NCI-H2029 treated with DMSO at 0.1 percent for 48 hours (cell line): ENCODE data around the gene MSH5.
"Not testable (repeated sequence)": the region's sequence is repeated elsewhere in the genome, so short reads cannot be mapped to it uniquely, and the experiment has no call there.

ENCODE experiments used
- DNase-seq: peaks from one replicate; lab custom pipeline; 2025; lab: John Stamatoyannopoulos, UW

The MSH5 gene

DNA sequence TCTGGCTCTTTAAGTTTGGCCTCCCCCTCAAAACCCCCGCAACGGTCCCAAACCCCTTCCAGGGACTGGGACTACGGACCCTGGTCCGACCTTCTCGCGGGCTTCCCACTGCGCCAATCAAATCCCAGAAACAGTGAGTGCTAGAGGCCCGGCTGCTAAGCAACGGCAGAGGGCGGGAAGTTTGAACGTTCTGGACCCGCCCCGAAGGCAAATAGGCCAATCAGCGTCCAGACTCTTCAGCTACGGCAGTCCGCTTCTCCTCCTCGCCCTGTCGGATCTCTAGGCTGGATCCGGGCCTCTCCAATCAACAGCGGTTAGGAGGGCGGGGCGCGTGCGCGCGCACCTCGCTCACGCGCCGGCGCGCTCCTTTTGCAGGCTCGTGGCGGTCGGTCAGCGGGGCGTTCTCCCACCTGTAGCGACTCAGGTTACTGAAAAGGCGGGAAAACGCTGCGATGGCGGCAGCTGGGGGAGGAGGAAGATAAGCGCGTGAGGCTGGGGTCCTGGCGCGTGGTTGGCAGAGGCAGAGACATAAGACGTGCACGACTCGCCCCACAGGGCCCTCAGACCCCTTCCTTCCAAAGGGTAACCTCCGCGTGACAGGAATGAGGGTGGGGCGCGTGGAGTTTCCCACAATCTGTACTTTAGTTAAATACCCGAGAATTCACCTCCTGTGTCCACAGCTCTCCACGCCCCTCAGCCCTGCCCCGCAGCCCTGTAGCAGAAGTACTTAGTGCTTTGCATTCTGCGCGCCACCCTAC is at the start of gene MSH5:
TSS of gene MSH5 (plus strand) at position 367 of the 758 bp plus-strand sequence. CDS start 462 bp downstream, outside the sequence.
- peak; percentile 98 for DNase-seq

DNA sequence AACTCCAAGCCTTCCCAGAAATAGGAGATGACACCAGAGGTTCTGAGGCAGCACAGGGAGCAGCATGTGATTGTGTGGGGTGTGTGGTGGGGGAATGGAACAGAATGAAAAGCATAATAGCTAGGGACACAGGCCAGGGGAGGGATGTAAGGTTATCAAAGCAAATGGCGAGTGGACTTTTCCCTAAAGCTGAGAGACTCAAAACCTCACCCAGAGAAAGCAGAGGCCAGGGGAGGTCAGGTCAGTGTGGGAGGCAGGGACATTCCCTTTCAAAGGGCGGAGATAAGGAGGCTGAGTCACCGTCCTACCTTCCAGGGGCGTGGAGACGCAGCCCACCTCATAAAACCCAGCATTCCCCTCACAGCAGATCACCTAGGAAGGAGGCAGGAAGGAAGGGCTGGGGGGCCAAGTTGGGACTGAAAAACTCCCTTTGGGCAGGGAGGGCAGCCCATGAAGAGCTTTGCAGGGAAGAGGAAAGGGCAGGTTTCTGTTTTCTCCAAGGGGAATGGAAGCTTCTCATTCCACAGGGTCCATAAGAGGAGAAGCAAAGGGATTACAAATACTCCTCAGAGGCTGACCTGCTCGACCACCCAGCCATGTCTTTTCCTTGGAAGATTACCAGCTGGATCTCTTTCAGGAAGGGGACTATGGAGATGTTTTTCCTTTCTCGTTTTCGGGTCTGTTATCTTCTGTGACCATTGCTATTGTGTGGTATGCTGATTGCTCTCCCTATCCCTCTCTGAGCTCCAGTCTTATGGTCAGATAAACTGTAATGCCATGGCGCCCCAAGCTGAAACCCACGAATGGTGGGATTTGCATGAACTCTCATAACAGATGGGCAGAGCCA is 49.4 kb upstream of the MSH5 start:
- no peak for DNase-seq

DNA sequence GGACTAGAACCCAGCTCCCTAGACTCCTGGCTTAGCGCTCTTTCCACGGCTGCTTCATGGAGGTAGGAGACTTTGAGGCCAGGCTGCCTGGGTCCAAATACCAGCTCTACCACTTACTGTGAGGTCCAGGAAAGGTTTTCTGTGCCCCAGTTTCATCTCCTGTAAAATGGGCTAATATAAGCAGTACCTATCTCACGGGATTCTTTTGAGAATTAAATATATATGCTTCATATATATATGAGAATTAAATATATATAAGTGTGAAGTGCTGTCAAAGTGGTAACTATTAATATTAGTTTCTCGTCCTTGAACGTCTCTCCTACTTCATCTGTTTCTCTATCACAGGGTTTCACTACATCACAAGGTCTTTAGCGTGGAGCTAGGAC is 48.7 kb upstream of the MSH5 start:
- DNase-seq, result no peak

DNA sequence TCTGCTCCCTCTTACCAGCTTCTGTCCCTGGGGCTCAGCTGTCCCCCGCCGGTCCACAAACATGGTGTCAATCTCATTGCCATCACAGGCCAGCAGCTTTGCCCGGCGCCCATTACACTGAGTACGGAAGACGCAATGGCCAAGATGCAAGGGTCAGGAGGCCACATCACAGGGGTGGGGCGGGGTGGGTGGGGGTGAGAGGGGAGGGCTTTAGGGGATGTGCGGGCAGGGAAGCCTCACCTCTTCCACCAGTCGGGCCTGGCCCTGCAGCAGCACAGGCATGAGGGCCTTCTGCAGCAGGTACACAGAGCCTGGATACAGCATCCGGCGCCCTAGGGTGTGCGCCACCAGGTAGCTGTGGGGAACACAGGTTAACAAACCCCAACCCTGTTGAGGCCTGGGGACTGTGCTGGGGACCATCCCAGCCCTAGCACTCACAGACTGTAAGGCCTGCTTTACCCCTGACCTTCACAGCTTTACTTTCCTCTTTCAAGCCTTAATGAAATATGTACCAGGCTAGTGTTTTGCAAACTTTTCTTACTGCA is 48.2 kb upstream of the MSH5 start:
- no peak for DNase-seq

DNA sequence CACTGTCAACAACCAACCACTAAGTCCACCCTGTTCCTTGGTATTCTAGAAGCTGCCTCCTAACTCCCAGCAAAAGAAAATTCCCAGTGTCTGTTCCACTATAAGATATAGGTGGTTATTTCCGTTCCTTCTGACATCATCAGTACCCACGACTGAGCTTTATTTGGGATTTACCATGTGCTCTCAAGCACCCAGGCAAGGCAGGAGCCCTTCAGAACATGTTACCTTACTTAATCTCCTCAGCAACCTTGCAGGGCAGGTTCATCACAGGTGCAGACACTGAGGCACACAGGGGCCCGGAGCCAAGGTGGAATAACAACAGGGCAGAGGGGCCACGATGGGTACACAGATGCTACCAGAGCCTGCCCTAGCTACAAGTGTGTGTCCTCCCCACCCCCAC is 47.5 kb upstream of the MSH5 start:
- no peak for DNase-seq

DNA sequence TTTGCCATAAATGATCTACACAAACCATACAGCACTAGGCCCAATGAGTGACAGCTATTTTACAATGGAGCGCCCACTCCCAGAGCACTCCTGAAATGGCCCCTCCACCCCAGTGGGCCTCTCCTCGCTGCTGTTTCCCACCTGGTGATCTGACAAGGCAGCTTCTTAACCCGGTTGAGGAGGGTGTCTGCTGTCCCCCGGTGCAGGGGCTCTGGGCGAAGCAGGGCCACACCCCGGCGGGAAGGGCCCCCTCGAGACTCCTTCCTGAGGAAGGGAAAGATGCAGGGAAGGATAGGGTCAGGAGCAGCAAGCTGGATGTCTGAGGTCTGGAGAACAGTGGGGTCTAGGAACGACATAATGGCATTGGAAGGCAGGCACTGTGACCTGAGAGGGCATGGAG is 46.9 kb upstream of the MSH5 start:
- no peak for DNase-seq

DNA sequence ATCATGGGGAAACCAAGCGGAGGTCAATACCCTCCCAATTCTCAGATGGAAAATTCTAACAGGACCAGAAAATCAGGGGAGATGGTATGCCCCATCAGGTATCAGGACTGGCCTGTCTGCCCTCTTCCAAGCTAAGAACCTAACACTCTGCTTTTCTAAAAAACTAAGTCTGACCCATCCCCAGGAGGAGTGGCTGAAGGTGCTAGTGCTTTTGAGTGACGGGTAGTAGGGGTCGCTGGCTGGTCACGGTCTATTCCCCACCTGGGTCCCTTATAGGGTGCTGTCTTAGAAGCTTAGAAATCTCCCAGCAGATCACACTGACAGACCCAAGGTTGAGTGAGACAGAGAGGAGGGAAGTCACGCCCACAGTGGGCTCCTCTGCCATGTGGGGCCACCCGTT is 46.3 kb upstream of the MSH5 start:
- no peak for DNase-seq

DNA sequence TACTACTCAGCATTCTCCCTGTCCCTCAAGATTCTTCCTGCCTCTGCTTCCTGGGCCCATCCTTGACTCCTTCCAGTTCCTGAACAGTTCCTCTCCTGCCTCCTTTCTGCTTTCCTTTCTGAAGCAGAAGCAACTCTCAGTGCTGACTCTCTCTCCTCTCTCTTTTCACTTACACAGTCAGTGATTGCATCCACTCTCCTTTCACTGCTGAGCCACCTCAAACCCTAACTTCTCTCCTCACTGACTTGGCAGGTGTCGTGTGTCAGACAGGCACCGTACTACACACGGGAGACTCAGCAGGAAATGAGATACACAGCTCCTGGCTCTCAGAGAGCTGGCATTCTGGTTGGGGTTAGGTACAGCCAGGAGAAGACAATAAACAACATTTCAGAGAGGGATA is 42.2 kb upstream of the MSH5 start:
- DNase-seq, result peak; percentile 13

DNA sequence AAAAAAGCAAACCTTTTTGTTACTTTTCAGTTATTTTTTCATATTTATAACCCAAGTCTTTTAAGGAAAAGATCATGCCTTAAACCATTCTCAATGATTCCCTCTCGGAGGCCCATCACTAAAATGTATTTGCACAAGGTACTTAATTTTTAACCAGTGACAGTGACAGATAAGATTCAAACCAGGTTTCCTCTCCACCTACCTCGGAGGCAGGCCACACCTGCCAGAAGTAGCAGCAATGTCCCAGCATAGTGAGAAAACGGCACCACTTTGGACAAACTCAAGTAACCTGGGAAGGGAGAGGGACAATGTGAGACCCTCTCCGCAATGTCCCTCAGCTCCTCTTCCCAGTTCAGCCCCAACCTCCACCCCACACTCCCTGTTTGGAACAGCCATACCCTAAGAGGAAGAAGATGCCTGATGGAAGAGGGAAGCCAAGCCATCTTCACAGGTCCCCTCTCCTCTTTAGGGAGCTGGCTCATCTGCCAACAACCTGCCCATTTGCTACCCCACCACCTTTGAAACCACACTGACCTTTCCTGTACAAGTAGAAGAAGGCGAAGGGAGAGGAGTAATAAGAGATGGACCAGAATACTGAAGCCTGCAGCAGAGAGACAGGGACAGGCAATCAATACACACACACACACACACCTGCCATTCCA is 38.9 kb upstream of the MSH5 start:
- DNase-seq, result no peak

DNA sequence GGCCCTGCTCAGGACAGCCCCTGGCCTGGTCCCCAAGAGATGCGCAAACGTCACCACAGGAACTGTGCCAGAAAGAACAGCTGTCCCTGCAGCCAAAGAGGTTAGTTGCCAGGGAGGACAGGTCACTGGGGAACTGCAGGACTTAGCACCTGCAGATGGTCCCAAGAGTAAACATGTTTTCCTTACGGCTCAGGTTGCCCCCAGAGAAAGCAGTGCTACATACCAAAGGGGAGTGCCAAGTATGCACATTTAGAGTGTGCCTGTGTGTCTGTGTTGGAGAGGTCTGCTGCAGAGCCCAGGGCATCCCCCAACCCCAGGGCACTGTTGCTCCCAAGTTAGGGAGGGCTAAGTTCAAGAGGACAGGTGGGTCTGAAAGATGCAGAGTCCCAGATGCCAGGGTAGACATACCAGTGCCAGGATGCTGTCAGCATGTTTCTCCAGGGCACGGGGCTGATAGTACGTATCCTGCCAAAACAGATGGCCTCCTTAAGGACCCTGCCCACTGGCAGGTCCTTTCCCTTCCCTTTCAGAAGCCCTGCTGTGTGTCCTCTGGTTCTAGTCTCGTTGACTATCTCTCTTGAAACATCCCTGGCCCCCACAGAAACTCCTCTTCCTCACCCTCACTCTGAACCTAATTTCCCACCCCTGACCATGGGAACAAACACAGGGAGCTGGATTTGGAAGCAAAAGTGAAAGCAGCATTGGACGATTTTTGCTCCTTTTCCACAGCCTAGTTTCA is 38.0 kb upstream of the MSH5 start:
- peak; percentile 39 for DNase-seq

DNA sequence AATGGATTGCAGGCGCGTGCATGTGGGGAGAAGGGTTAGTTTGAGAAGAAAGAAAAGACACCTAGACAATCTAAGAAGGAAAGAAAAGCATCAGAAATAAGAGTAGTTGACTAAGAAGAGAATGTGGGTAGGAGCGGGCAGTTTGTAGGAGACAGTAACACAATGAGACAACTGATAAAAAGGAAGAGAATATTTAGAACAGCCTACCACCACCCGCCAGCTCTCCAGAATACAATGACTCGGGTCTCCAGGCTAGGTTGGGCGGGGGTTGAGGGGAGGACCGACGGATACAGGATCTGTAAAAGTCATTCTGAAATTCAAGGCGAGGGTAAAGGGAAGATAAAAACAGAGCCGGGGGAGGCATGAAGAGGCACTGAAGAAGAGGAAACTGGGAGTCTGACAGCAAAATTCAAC is 37.4 kb upstream of the MSH5 start:
- peak; percentile 23 for DNase-seq

DNA sequence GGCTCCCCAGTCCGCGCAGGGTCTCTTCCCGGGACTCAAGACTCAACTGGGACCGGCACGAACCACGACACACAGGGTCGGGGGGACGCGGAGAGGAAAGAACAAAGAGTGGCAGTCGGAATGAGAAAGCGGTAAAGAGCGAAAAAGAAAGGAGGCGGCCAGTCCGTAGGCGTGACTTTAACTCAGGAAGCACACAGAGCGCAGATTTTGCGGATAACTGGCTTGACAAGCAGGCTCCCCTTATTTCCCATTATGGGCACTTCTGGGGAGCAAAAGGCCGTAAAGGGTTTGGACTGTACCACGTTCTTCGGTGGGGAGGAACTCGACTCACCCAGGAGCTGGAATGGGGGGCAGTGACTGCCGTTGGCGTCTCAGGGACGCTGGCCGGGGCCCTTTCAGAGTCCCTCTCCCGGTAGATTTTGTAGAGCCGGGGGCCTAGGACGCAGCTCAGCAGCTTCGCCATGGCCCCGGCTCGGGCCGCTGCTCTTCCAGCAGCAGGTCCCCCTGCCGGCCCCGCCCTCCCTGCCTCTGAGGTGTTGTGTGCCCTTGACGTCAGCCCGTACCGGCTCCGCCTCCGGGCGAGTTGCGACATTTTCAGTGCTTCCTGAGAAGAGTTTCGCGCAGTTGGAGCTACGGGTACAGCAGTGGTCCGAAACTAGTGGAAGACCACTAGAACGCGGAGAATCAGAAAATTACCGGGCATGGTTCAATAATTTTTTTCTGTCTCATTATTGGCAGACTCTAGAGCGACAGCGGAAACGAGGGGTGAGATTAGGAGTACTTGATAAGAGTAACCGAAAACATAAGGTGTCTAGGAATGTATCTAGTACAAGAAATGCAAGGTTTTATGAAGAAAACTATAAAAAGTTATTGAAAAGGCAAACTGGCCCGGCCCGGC is 36.7 kb upstream of the MSH5 start, which contains the start of gene ABHD16A:
TSS of gene ABHD16A (minus strand) at position 506 of the 898 bp plus-strand sequence. CDS start at position 463, 43 bp downstream.
- DNase-seq, result peak; percentile 88

DNA sequence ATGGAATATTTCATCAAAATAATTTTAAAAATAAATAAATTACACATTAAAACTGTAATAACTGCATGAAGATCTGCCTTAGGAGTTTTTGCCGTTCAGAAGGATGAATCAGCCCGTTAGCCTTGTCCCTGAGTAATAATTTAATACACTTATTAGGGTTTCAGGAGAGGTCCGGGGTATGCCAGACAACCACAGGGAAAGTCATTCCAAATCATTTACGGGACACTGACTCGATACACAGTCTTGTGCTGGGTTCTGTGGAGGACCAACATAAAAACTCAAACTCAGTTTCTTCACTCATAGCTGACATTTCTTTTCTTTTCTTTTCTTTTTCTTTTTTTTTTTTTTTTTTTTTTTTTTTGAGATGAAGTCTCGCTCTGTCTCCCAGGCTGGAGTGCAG is 33.9 kb upstream of the MSH5 start:
- no peak for DNase-seq

DNA sequence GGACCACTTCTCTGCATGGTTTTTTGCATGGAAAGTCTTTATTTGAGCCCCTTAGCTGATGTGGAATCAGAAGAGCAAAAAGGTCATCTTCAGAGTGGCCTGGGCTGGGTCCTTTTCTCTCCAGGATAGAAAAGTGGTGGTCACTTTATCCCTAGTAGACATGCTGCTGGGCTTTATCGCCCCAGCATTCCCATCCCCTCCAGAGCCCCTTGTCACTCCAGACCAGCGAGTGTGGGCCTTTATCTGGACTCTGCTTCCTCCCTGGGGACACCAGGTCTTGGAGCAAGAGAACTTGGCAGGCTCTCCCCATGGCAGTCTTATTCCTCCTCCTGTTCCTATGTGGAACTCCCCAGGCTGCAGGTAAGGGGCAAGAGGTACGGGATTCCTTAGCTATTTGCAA is 33.2 kb upstream of the MSH5 start, which contains the start of gene LY6G6F:
TSS of gene LY6G6F (plus strand) at position 268 of the 400 bp plus-strand sequence. CDS start at position 309, 41 bp downstream.
- no peak for DNase-seq

DNA sequence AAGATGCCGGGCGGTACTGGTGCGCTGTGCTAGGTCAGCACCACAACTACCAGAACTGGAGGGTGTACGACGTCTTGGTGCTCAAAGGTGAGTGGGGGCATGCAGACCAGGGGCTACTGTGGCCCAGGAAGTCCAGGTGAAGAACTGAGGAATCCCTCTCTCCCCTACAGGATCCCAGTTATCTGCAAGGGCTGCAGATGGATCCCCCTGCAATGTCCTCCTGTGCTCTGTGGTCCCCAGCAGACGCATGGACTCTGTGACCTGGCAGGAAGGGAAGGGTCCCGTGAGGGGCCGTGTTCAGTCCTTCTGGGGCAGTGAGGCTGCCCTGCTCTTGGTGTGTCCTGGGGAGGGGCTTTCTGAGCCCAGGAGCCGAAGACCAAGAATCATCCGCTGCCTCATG is 32.1 kb upstream of the MSH5 start:
- DNase-seq, result no peak

DNA sequence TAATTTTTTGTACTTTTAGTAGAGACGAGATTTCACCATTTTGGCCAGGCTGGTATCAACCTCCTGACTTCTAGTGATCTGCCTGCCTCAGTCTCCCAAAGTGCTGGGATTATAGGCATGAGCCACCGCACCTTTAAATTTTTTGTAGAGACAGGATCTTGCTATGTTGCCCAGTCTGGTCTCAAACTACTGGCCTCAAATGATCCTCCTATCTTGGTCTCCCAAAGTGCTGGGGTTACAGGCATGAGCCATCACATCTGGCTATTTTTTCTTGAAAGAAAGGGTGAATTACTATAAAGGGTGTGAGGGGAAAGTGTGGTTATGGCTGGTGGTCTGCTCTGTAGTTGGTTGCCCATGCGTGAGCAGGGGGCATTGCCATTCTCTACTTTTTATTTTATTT is 31.6 kb upstream of the MSH5 start:
- DNase-seq, result no peak

DNA sequence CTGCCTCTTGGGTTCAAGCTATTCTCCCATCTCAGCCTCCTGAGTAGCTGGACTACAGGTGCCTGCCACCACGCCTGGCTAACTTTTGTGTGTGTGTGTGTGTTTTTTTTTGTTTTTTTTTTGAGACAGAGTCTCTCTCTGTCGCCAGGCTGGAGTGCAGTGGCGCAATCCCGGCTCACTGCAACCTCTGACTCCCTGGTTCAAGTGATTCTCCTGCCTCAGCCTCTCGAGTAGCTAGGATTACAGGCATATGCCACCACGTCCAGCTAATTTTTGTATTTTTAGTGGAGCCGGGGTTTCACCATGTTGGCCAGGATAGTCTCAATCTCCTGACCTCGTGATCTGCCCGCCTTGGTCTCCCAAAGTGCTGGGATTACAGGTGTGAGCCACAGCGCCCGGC is 30.6 kb upstream of the MSH5 start:
- DNase-seq, result not testable (repeated sequence)

DNA sequence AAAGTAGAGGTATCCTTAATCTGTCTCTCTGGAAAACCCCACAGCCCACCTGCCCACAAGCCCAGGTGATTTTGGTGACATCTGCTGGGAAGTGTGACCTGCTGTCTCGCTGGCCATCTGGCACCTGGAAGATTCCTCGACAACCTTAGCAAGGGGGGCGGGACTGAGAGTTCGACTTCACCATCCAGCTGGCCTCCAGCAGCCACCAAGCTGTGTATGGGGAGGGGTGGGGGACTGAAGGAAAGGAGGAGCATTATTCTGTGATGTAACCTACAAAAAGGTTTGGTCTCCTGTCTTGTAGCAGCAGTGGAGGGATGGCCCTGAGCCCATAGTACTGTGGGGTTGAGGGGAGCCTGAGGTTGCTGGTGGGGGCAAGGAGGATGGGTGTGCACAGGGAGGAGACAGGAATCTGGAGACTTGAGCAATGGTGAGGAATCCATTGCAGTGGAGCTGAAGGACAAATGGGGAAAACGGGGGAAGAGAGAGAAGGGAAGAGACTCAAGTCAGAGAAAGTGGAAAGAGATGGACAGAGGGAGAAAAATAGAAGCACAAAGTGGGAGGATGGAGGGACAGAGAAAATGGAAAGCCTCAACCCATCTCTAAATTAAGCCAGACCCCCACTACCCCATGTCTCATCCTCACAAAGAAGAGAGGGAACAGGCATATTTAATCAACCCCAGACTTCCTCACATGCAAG is 29.1 kb upstream of the MSH5 start:
- no peak for DNase-seq

DNA sequence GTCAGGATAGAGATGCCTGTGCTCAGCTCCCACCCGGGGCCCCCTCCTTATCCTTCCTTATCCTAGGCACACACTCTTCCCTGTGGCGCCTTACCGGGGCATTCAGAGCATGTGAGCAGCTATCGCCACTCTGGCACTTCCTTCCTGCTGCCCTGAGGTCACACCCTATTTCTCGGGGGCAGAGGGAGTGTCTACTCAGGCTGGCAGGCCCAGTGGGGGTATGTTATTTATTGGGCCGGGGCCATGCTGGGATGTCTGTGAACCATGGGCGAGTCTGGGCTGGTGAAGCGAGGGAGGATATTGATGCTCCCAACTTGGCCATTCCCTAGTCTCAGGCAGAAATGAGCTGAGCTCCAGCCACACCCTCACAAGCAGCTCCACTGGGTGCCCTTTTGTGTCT is 28.6 kb upstream of the MSH5 start:
- no peak for DNase-seq

DNA sequence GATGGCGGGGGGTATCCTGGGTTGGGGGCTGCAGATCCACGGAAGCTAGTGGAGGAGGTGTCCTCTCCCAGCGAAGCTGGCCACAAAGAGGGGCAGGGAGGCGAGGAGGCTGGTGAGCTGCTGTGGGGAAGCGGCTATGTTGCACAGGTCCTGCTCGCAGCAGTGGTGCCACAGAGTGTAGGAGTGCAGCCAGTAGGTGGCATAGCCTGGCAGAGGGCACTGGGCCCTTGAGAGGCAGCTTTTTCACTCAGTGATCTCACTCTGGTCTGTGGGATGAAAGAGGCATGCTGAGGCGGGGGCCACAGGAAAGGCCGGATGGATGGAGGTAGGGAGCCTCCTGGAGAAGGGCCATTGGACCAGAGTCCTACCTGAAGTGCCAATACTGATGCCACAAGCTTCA is 27.5 kb upstream of the MSH5 start:
- DNase-seq, result no peak
